SK-N-SH (cell line): ENCODE data around the gene LRRC32. TPM values are rescaled to one million over a fixed set of nuclear protein-coding genes. Genes with fewer than 3 reads are reported as not detected.

Source experiments
- CTCF ChIA-PET: fragments of 300-600, 350-600 bp; formaldehyde crosslinking; extraction: SDS; loops from one replicate; lab custom pipeline; 2021; lab: Yijun Ruan, JAX
- POLR2A ChIA-PET: fragments of 350-600 bp; sonication (Branson Sonifier 250); formaldehyde crosslinking; extraction: SDS; loops from one replicate; lab custom pipeline; 2020; ENCODE audit warnings: antibody characterized with exemption, inconsistent platforms; lab: Yijun Ruan, JAX
- DNase-seq: peaks from one replicate; pipeline ENCODE4 v3.0.0; 2012
- H2AFZ ChIP-seq: fragments of 200-600 bp; sonication (generic); 2 replicates; pipeline ENCODE4 v1.8.1; 2016; ENCODE audit warnings: antibody characterized with exemption, mild to moderate bottlenecking, low read depth
- H3F3A ChIP-seq: fragments of 200-600 bp; sonication (generic); replicated peaks from 2 replicates; pipeline ENCODE3; 2016; ENCODE audit warnings: antibody characterized with exemption, mild to moderate bottlenecking; ENCODE audit not compliant: insufficient read depth
- H3K27ac ChIP-seq, 2 experiments: fragments of 200-500 bp in 1 of 2; fragments of 200-600 bp in 1 of 2; sonication (Bioruptor generic) in 1 of 2; sonication (generic), shearing (Covaris generic) in 1 of 2; 2 replicates each; pipeline versions ENCODE4 v1.5.1 to v1.6.1; 2014 to 2016; ENCODE audit warnings: low read depth in 2 of 2, inconsistent platforms in 1 of 2, low read length in 1 of 2, mild to moderate bottlenecking in 1 of 2, mixed read lengths in 1 of 2
- H3K27me3 ChIP-seq: fragments of 200-600 bp; sonication (generic), shearing (Covaris generic); 2 replicates; pipeline ENCODE4 v1.6.1; 2016; ENCODE audit warnings: mixed run types; ENCODE audit not compliant: insufficient read depth
- H3K36me3 ChIP-seq, 2 experiments: fragments of 200-500 bp in 1 of 2; fragments of 200-600 bp in 1 of 2; sonication (Bioruptor generic) in 1 of 2; sonication (generic) in 1 of 2; replicated peaks in 1 of 2; 2 replicates each; pipeline versions ENCODE3 to v1.5.1; 2014 to 2016; ENCODE audit warnings: low read length in 1 of 2, mild to moderate bottlenecking in 1 of 2; ENCODE audit not compliant: insufficient read depth in 2 of 2, control insufficient read depth in 1 of 2
- H3K4me1 ChIP-seq, 2 experiments: fragments of 200-500 bp in 1 of 2; fragments of 200-600 bp in 1 of 2; sonication (Bioruptor generic) in 1 of 2; sonication (generic), shearing (Covaris generic) in 1 of 2; 2 replicates each; pipeline versions ENCODE4 v1.5.1 to v1.6.1; 2014 to 2016; ENCODE audit warnings: low read depth in 1 of 2, low read length in 1 of 2, mixed run types in 1 of 2; ENCODE audit not compliant: insufficient read depth in 2 of 2, control insufficient read depth in 1 of 2
- H3K4me2 ChIP-seq: fragments of 200-600 bp; sonication (generic), shearing (Covaris generic); 2 replicates; pipeline ENCODE4 v1.6.1; 2017; ENCODE audit warnings: mixed run types
- H3K4me3 ChIP-seq, 2 experiments: fragments of 200-500 bp in 1 of 2; fragments of 200-600 bp in 1 of 2; sonication (Bioruptor generic) in 1 of 2; sonication (generic), shearing (Covaris generic) in 1 of 2; 2 replicates each; pipeline versions ENCODE4 v1.5.1 to v1.8.1; 2014 to 2016; ENCODE audit warnings: low read depth in 2 of 2, inconsistent platforms in 1 of 2, low read length in 1 of 2, mild to moderate bottlenecking in 1 of 2, mixed read lengths in 1 of 2, moderate library complexity in 1 of 2
- H3K79me2 ChIP-seq: fragments of 200-600 bp; sonication (generic); 2 replicates; pipeline ENCODE4 v1.8.1; 2017; ENCODE audit warnings: mild to moderate bottlenecking; ENCODE audit not compliant: insufficient read depth
- H3K9ac ChIP-seq: fragments of 200-600 bp; sonication (generic); 2 replicates; pipeline ENCODE4 v1.6.1; 2017; ENCODE audit warnings: mixed run types
- H3K9me2 ChIP-seq: fragments of 200-600 bp; sonication (generic); 2 replicates; pipeline ENCODE4 v1.6.1; 2017; ENCODE audit warnings: mixed run types
- H3K9me3 ChIP-seq: fragments of 200-600 bp; sonication (generic); 2 replicates; pipeline ENCODE4 v1.6.1; 2017; ENCODE audit warnings: mixed run types, mild to moderate bottlenecking, moderate library complexity
- H4K20me1 ChIP-seq: fragments of 200-600 bp; sonication (generic); 2 replicates; pipeline ENCODE4 v1.6.1; 2017; ENCODE audit warnings: mild to moderate bottlenecking, mixed run types; ENCODE audit not compliant: insufficient read depth
- CHD2 ChIP-seq: fragments of 150-350 bp; IDR thresholded peaks from 2 replicates; pipeline ENCODE4 v1.6.1; 2018; ENCODE audit warnings: low read length; ENCODE audit not compliant: partially characterized antibody
- GABPA ChIP-seq: IDR thresholded peaks from 2 replicates; pipeline ENCODE4 v1.4.0; 2012; ENCODE audit warnings: low read depth, mild to moderate bottlenecking
- GATA2 ChIP-seq: sonication (generic); formaldehyde crosslinking; IDR thresholded peaks from 2 replicates; pipeline ENCODE4 v1.5.0; 2020; ENCODE audit warnings: mild to moderate bottlenecking, missing genetic modification reagents
- MEF2A ChIP-seq: IDR thresholded peaks from 2 replicates; pipeline ENCODE4 v1.4.0; 2012; ENCODE audit warnings: low read depth, borderline replicate concordance
- POLR2AphosphoS5 ChIP-seq: IDR thresholded peaks from 2 replicates; pipeline ENCODE4 v1.6.1; 2012; ENCODE audit warnings: low read depth, low read length
- RFX5 ChIP-seq: IDR thresholded peaks from 2 replicates; pipeline ENCODE4 v1.6.1; 2012; ENCODE audit warnings: mild to moderate bottlenecking, improper control_type of control experiment, low read length
- RXRA ChIP-seq: IDR thresholded peaks from 2 replicates; pipeline ENCODE4 v1.4.0; 2012; ENCODE audit warnings: low read depth, mild to moderate bottlenecking, borderline replicate concordance
- SIN3A ChIP-seq: IDR thresholded peaks from 2 replicates; pipeline ENCODE4 v1.6.1; 2012; ENCODE audit warnings: low read depth, mild to moderate bottlenecking, low read length, moderate library complexity, borderline replicate concordance
- TEAD4 ChIP-seq: IDR thresholded peaks from 2 replicates; pipeline ENCODE4 v1.4.0; 2012; ENCODE audit warnings: mild to moderate bottlenecking, borderline replicate concordance; ENCODE audit not compliant: insufficient read depth
- YY1 ChIP-seq: IDR thresholded peaks from 2 replicates; pipeline ENCODE4 v1.4.0; 2012; ENCODE audit warnings: low read depth, mild to moderate bottlenecking
- WGBS: methylation state at CpG from one replicate; pipeline ENCODE4 v1.1.6; 2017; ENCODE audit warnings: low lambda C conversion rate; 5-methylcytosine and 5-hydroxymethylcytosine counted together
- polyA plus RNA-seq, 3 experiments: library from polyadenylated mRNA; depleted of rRNA; stranded (reverse); fragments of >200 nt; gene quantifications; 2 replicates each; pipeline ENCODE4 v1.2.3, GENCODE V29; 2012
- TF ChIP-seq, protein P1 (sequence below): fragments of 150-350 bp; IDR thresholded peaks from 2 replicates; pipeline ENCODE4 v1.6.1; 2017; ENCODE audit warnings: antibody characterized with exemption, low read length, low read depth, borderline replicate concordance
- TF ChIP-seq, protein P2 (sequence below): IDR thresholded peaks from 2 replicates; pipeline ENCODE4 v1.4.0; 2012; ENCODE audit warnings: low read depth
- TF ChIP-seq, protein P3 (sequence below): IDR thresholded peaks from 2 replicates; pipeline ENCODE4 v1.4.0; 2012; ENCODE audit warnings: low read depth, borderline replicate concordance

LRRC32 gene
- polyA plus RNA-seq, 1 of the 3 experiments (the other 2 are of a cell fraction) = 0.43 TPM

DNA sequence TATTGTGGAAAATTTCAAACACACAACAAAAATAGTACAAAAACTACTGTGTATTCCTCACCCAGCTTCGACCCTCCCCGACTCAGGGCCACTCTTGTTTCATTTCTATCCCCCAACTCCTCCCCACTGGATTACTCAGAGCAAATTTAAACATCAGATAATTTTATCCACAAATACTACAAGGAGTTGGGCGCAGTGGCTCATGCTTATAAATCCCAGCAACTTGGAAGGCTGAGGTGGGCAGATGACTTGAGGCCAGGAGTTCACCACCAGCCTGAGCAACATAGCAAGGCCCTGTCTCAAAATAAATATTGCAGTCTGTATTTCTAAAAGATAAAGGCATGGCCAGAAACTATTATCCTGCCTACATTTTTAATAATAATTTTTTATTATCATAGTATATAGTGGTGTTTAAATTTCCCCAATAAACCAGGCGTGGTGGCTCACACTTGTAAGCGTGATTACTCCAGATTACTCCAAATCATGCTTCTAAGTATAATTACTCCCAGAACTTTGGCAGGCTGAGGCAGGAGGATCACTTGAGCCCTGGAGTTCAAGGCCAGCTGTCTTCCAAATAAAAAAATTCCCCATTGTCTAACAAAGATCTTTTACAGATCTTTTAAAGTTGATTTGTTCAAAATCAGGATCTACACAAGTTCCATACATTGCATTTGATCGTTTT, 39.8 kb downstream of the LRRC32 start:
- Histone ChIP-seq H3K4me1 (no peaks in the 10 kb centered on the region; a peak in 1 of 4 replicates), H4K20me1 (no peaks in the 10 kb centered on the region), H3K36me3 (no peaks in the 10 kb centered on the region), H3K9ac (no peak overlapping the region), H3K9me3 (no peaks in the 10 kb centered on the region), H3K27ac (no peak overlapping the region), H3K79me2 (no peaks in the 10 kb centered on the region), H3K4me2 (no peak overlapping the region), H3K4me3 (no peak overlapping the region), H3K27me3 (no peaks in the 10 kb centered on the region)
- POLR2A ChIA-PET = no interaction called here
- CTCF ChIA-PET = no interaction called here
- TF ChIP-seq TEAD4 (no peak), GABPA (no peak), GATA2 (no peak), YY1 (no peak), MEF2A (no peak), RXRA (no peak)
- TF ChIP-seq, protein P1, sequence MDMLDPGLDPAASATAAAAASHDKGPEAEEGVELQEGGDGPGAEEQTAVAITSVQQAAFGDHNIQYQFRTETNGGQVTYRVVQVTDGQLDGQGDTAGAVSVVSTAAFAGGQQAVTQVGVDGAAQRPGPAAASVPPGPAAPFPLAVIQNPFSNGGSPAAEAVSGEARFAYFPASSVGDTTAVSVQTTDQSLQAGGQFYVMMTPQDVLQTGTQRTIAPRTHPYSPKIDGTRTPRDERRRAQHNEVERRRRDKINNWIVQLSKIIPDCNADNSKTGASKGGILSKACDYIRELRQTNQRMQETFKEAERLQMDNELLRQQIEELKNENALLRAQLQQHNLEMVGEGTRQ = no peak
- TF ChIP-seq, protein P2, sequence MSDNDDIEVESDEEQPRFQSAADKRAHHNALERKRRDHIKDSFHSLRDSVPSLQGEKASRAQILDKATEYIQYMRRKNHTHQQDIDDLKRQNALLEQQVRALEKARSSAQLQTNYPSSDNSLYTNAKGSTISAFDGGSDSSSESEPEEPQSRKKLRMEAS = no peak
- TF ChIP-seq, protein P3, sequence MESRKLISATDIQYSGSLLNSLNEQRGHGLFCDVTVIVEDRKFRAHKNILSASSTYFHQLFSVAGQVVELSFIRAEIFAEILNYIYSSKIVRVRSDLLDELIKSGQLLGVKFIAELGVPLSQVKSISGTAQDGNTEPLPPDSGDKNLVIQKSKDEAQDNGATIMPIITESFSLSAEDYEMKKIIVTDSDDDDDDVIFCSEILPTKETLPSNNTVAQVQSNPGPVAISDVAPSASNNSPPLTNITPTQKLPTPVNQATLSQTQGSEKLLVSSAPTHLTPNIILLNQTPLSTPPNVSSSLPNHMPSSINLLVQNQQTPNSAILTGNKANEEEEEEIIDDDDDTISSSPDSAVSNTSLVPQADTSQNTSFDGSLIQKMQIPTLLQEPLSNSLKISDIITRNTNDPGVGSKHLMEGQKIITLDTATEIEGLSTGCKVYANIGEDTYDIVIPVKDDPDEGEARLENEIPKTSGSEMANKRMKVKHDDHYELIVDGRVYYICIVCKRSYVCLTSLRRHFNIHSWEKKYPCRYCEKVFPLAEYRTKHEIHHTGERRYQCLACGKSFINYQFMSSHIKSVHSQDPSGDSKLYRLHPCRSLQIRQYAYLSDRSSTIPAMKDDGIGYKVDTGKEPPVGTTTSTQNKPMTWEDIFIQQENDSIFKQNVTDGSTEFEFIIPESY = no peak
- TF ChIP-seq, all 33 proteins: peak for 0
- 88% methylated on average over 6 of the region's 6 CpGs for WGBS
- Histone ChIP-seq H2AFZ (no peak overlapping the region), H3F3A (no peaks in the 10 kb centered on the region), H3K9me2 (no peaks in the 10 kb centered on the region)
- no peak for DNase-seq

DNA sequence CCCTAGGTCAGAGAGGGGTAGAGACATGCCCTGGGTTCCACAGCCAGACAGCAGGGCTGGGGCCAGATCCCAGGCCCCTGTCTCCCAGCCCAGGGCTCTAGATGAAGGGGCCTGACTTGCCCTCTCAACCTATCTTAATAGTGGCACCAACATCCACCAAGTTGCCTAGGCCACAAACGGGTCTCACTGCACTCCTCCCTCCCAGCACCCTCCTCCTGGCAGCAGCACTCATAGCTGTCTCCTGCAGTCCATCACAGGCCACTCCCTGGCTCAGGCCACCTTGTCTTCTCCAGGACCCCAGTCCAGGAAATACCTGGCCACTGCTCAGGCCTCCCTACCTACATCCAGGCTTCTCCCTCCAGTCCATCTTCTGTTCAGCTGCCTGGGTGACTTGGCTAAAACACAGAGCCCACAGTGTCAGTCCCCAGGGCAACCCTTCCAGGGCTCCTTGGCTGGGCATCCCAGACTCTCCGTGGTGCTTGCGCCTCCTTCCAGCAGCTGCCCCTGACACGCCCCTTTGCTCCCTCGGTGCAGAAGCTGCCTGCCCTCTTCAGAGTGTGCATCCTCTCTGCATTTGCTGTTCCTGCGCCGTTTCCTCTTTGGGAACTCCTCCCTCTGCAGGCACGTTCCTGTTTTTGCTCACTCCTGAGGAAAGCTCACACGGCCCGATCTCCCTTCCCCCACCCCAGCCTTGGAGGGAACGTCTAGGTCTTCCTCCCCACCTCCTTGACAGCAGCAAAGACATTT, 40.5 kb downstream of the LRRC32 start:
- Histone ChIP-seq H3F3A (no peaks in the 10 kb centered on the region), H3K27me3 (no peaks in the 10 kb centered on the region), H3K4me3 (no peak overlapping the region), H2AFZ (no peak overlapping the region), H3K4me2 (no peak overlapping the region), H4K20me1 (no peaks in the 10 kb centered on the region), H3K36me3 (no peaks in the 10 kb centered on the region), H3K9me2 (no peaks in the 10 kb centered on the region)
- CTCF ChIA-PET = interaction anchor here (0.6 to 1.3 kb wide), 2 partner anchors 8 to 12 kb away, joined by 3 read pairs; no protein-coding TSS in a partner anchor
- DNase-seq = no peak
- TF ChIP-seq RFX5 (no peak), SIN3A (no peak), POLR2AphosphoS5 (no peak), CHD2 (no peak)
- TF ChIP-seq, all 33 proteins: peak for 0
- peaks cover 0 to 2% of the 10 kb centered on the region in 2 experiments; a peak in 1 of 4 replicates for H3K4me1 ChIP-seq
- H3K9ac ChIP-seq = no peak overlapping the region
- H3K79me2 ChIP-seq = no peaks in the 10 kb centered on the region
- WGBS = 81% methylated on average over 11 of the region's 11 CpGs
- H3K9me3 ChIP-seq = no peaks in the 10 kb centered on the region
- H3K27ac ChIP-seq = no peak overlapping the region
- POLR2A ChIA-PET = no interaction called here
